Progenitor cell of endocrine pancreas (in vitro differentiated cells): ENCODE measurements around the gene MTHFSD. TPM values are rescaled to one million over a fixed set of nuclear protein-coding genes. Genes with fewer than 3 reads are reported as not detected.
"Not testable (repeated sequence)": the region's sequence is repeated elsewhere in the genome, so short reads cannot be mapped to it uniquely, and the experiment has no call there.

Experiments
- DNase-seq: peaks from one replicate; pipeline ENCODE4 v3.0.0; 2021; ENCODE audit warnings: low spot score; ENCODE audit not compliant: unreplicated experiment
- H3K27ac Mint-ChIP-seq: 2 replicates; pipeline ENCODE4 v1.8.0; 2021; ENCODE audit warnings: mild to moderate bottlenecking, moderate library complexity, mixed read lengths
- H3K27me3 Mint-ChIP-seq: 2 replicates; pipeline ENCODE4 v1.8.0; 2021; ENCODE audit warnings: mixed read lengths
- H3K36me3 Mint-ChIP-seq: 2 replicates; pipeline ENCODE4 v1.8.0; 2022; ENCODE audit warnings: mixed read lengths; ENCODE audit not compliant: insufficient read depth
- H3K4me1 Mint-ChIP-seq: 2 replicates; pipeline ENCODE4 v1.8.0; 2021; ENCODE audit warnings: low read depth, mixed read lengths
- H3K4me3 Mint-ChIP-seq: 2 replicates; pipeline ENCODE4 v1.8.0; 2021; ENCODE audit warnings: low read depth, mild to moderate bottlenecking, moderate library complexity, mixed read lengths
- H3K9me3 Mint-ChIP-seq: 2 replicates; pipeline ENCODE4 v1.8.0; 2021; ENCODE audit warnings: low read depth, mixed read lengths
- CTCF ChIP-seq: fragments of 200-600 bp; sonication (generic); IDR thresholded peaks from one replicate; pipeline ENCODE4 v1.5.0; 2021; ENCODE audit warnings: antibody characterized with exemption, mild to moderate bottlenecking; ENCODE audit not compliant: unreplicated experiment
- total RNA-seq: library from RNA; stranded (reverse); gene quantifications from 2 replicates; pipeline ENCODE4 v1.2.1, GENCODE V29; 2021

The MTHFSD gene
- total RNA-seq, 1 donor from 2014 or later, result 21.8 TPM

DNA sequence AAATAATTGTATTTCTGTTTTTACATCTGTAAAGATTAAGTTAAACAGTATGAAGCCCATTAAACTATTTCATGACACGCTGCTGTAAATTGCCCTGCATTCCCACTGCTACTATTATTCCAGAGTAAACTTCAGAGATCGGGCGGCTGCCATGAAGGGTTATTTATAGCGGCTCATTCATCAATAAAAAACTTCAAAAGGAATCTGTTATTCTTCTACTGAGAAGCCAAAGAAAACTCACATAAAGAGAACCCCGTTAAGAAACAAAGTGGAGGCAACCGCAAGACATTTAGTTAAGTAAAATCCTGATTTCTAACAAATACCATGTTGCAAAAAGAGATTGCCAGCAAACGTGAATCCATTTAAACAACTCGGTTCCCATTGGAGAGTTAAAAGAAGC, 39.7 kb upstream of the MTHFSD start:
- no peak for TF ChIP-seq CTCF
- Mint-ChIP-seq H3K27ac (no peak overlapping the region), H3K4me1 (no peaks in the 10 kb centered on the region), H3K36me3 (no peaks in the 10 kb centered on the region), H3K4me3 (no peak overlapping the region), H3K27me3 (peaks cover 83% of the 10 kb centered on the region), H3K9me3 (no peaks in the 10 kb centered on the region)
- no peak for DNase-seq

DNA sequence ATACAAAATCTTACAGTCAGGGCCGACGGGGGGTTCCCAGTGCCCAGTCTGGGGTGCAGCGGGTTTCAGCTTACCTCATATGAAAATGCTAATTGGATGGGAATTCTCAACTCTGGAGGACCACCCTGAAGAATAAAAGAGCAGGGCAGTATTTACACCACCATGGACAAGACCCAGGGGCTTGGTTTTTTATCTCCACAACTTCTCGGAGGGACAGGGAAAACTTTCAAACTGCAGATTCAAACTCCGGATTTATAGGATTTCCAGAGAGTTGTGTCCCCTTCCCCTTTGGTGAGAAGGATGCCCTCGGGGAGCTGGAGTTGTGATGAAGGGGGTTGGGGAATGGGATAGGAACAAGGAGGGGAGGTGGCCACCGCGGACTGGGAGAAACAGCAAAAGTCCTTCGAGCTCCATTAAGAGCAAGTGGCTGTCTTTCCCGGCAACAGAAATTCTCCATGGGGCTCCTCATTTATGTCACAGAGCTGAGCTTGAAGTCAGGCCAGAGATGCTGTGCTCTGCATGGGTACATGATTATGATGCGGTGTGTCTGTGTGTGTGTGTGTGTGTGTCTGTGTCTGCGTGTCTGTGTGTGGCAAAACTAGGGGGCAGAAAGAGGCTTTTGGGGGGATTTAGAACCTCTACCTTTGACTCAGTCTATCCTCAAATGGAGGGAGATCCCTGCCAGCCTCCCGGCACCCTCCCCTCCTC, 39.0 kb upstream of the MTHFSD start:
- no peak for TF ChIP-seq CTCF
- Mint-ChIP-seq H3K36me3 (no peaks in the 10 kb centered on the region), H3K4me1 (no peaks in the 10 kb centered on the region), H3K27me3 (peaks cover 86% of the 10 kb centered on the region), H3K27ac (no peak overlapping the region), H3K9me3 (no peaks in the 10 kb centered on the region), H3K4me3 (no peak overlapping the region)
- no peak for DNase-seq

GRCh38 chr16:86591270-86591669, 36.2 kb upstream of the MTHFSD start:
- H3K27me3 Mint-ChIP-seq, result peaks cover 67% of the 10 kb centered on the region
- H3K36me3 Mint-ChIP-seq, result no peaks in the 10 kb centered on the region
- H3K9me3 Mint-ChIP-seq, result no peaks in the 10 kb centered on the region
- no peak for DNase-seq
- H3K27ac Mint-ChIP-seq, result no peak overlapping the region
- no peaks in the 10 kb centered on the region for H3K4me1 Mint-ChIP-seq
- TF ChIP-seq CTCF, result no peak
- no peak overlapping the region for H3K4me3 Mint-ChIP-seq

- Mint-ChIP-seq H3K36me3 (no peaks in the 10 kb centered on the region), H3K4me3 (no peak overlapping the region), H3K9me3 (no peaks in the 10 kb centered on the region), H3K27me3 (peaks cover 65% of the 10 kb centered on the region), H3K4me1 (no peaks in the 10 kb centered on the region), H3K27ac (no peak overlapping the region)
- no peak for DNase-seq
- TF ChIP-seq CTCF, result no peak
Measured at GRCh38 chr16:86590501-86591144, 35.6 kb upstream of the MTHFSD start.

DNA sequence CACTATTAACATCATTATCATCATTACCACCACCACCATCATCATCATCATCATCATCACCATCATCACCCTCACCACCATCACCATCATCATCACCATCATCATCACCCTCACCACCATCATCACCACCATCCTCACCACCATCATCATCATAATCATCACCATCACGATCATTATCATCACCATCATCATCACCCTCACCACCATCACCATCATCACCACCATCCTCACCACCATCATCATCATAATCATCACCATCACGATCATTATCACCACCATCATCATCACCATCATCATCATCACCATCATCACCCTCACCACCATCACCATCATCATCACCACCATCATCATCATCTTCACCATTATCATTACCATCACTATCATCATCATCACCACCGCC, 32.9 kb upstream of the MTHFSD start:
- H3K27me3 Mint-ChIP-seq, result peaks cover 58% of the 10 kb centered on the region
- H3K4me3 Mint-ChIP-seq, H3K36me3 Mint-ChIP-seq, DNase-seq, H3K27ac Mint-ChIP-seq, H3K4me1 Mint-ChIP-seq, H3K9me3 Mint-ChIP-seq: not testable (repeated sequence)

DNA sequence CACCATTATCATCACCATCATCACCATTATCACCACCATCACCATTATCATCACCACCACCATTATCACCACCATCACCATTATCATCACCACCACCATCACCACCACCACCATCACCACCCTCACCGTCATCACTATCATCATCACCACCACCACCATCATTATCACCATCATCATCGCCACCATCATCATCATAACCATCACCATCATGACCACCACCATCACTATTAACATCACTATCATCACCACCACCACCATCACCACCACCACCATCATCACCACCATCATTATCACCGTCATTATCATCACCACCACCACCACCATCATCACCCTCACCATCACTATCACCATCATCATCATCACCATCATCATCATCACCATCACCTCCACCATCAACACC, 32.5 kb upstream of the MTHFSD start:
- TF ChIP-seq CTCF, result no peak
- no peaks in the 10 kb centered on the region for H3K36me3 Mint-ChIP-seq
- H3K4me3 Mint-ChIP-seq, result no peak overlapping the region
- H3K27ac Mint-ChIP-seq, result no peak overlapping the region
- H3K4me1 Mint-ChIP-seq, result no peaks in the 10 kb centered on the region
- DNase-seq, result no peak
- no peaks in the 10 kb centered on the region for H3K9me3 Mint-ChIP-seq
- peaks cover 58% of the 10 kb centered on the region for H3K27me3 Mint-ChIP-seq
